NT2/D1 (cell line): ENCODE measurements around the gene KCNQ1.

Experiments
- DNase-seq: peaks from one replicate; pipeline ENCODE4 v3.0.0-alpha.2; 2011; ENCODE audit warnings: low read depth, low spot score
- H3K27me3 ChIP-seq: 2 replicates; pipeline ENCODE4 v1.6.0; 2011; ENCODE audit warnings: mild to moderate bottlenecking; ENCODE audit not compliant: insufficient read length, insufficient read depth
- H3K36me3 ChIP-seq: 2 replicates; pipeline ENCODE4 v1.6.1; 2011; ENCODE audit warnings: mild to moderate bottlenecking, low read length, mixed read lengths; ENCODE audit not compliant: insufficient read depth, insufficient read length
- H3K4me1 ChIP-seq: 2 replicates; pipeline ENCODE4 v1.5.1; 2011; ENCODE audit not compliant: insufficient read depth, insufficient read length
- H3K4me3 ChIP-seq: 2 replicates; pipeline ENCODE4 v1.5.1; 2011; ENCODE audit warnings: low read depth; ENCODE audit not compliant: insufficient read length
- H3K9ac ChIP-seq: 2 replicates; pipeline ENCODE4 v1.6.0; 2011; ENCODE audit warnings: low read depth; ENCODE audit not compliant: insufficient read length
- H3K9me3 ChIP-seq: 2 replicates; pipeline ENCODE4 v1.5.1; 2011; ENCODE audit warnings: mild to moderate bottlenecking, low read length; ENCODE audit not compliant: insufficient read depth
- SUZ12 ChIP-seq: IDR thresholded peaks from 2 replicates; pipeline ENCODE4 v1.6.1; 2011; ENCODE audit not compliant: insufficient read length, insufficient read depth; ENCODE audit errors: extremely low read depth
- YY1 ChIP-seq: IDR thresholded peaks from 2 replicates; pipeline ENCODE4 v1.6.1; 2011; ENCODE audit not compliant: insufficient read length, insufficient read depth
- ZNF274 ChIP-seq: IDR thresholded peaks from 2 replicates; pipeline ENCODE4 v1.6.1; 2011; ENCODE audit warnings: mild to moderate bottlenecking, low read depth, low read length

The KCNQ1 gene

DNA sequence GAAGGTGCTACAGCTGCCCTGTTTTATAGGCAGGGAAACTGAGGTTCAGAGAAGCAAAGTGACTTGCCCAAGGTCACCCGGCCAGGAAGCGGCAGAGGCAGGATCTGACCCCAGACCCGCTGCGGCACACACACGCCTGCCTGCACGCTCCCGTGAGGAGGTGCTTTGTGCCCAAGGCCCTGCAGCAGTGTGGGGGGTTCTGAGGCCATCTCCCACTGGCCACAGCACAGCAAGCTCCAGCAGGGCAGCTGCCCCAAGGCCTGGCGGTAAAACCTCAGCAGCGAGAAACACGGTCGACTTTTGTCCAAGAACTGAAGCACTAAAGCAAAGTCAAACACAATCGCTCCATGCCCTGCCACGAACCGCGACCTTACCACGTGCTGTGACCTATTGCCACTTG lies 398.1 kb downstream of the KCNQ1 start:
- no peak for DNase-seq
- H3K9me3 ChIP-seq, result no peaks in the 10 kb centered on the region
- no peak for TF ChIP-seq SUZ12
- TF ChIP-seq YY1, result no peak
- no peak for TF ChIP-seq ZNF274
- peaks cover 27% of the 10 kb centered on the region for H3K4me1 ChIP-seq
- H3K9ac ChIP-seq, result no peak overlapping the region
- H3K27me3 ChIP-seq, result peaks cover 11% of the 10 kb centered on the region
- H3K36me3 ChIP-seq, result no peaks in the 10 kb centered on the region
- no peak overlapping the region for H3K4me3 ChIP-seq

DNA sequence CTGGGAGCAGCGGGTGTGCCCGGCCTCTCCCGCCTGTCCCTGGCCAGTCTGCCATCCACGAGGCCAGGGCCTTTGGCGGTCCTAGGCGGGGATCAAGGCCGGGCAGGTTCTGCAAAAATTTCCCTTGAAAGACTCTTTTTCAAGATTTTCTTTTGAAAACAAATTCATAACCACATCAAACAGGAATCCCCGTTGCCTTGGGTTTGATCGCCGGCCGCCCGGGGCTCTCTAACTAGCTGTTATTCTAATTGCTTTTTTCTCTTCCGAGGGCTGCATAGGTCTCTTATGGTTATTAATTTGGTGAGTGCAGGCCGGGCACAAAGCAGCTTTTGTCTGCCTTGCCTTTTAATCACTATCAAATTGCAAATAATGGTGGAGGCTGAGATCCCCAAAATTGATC lies 398.7 kb downstream of the KCNQ1 start:
- Histone ChIP-seq H3K9ac (no peak overlapping the region), H3K27me3 (peaks cover 11% of the 10 kb centered on the region), H3K36me3 (no peaks in the 10 kb centered on the region), H3K9me3 (no peaks in the 10 kb centered on the region), H3K4me3 (no peak overlapping the region), H3K4me1 (peaks cover 24% of the 10 kb centered on the region)
- no peak for DNase-seq
- TF ChIP-seq YY1 (no peak), ZNF274 (no peak)

DNA sequence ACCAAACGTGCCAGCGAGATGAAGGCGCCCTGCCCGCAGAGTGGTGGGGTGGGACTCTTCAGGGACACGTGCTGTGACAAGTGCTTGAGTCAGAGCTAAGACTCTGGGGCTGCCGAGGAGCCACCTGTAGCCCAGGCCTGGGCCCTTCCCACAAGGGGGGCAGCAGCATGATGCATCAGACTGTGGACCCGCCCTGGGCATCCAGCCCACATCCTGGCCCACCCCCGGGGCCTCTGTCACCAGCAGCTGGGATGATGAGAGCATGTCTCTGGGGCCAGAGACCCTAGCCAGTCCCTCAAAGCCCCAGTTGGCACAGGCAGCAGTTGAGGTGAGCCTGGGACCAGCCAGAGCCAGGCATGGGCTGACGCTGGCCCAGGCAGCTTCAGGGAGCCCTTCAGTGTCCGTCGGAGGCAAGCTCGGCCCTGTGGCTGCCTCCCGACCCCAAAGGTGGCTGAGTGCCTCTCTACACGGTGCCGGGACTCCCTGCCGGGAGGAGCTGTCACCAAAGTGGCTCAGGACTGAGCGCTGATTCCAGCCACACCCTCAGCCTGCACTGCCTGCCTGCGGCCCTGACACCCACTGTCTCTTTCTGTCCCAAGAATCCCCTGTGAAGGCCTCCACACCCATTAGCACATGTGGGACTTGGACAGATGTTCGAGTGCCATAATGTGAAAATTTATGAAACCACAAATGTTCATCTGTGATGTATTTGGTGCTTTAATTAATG lies 399.5 kb downstream of the KCNQ1 start:
- no peak overlapping the region for H3K4me3 ChIP-seq
- H3K9me3 ChIP-seq, result no peaks in the 10 kb centered on the region
- H3K9ac ChIP-seq, result peak overlapping the region; percentile 53
- DNase-seq, result no peak
- H3K36me3 ChIP-seq, result no peaks in the 10 kb centered on the region
- H3K4me1 ChIP-seq, result peaks cover 24% of the 10 kb centered on the region
- TF ChIP-seq YY1 (no peak), ZNF274 (no peak), SUZ12 (no peak)
- peaks cover 16% of the 10 kb centered on the region for H3K27me3 ChIP-seq

DNA sequence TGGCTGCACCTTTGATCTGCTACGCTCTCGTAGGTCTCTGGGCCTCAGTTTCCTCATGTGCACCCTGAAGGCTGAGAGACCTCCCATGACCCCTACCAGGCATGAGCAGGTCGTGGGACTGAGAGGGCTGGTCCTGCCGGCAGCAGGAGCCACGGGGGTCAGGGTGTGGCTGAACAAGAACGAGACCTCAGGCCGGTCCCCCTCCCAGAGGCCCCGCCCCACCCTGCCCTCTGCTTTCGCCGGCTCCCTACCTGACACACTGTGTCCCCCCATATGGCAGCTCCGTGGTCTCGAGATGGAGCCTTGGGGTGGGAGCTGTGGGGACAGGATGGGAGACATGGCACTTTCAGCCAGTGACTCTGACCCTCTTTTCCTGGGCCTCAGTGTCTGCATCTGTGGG lies 400.2 kb downstream of the KCNQ1 start:
- no peak for TF ChIP-seq YY1
- TF ChIP-seq SUZ12, result no peak
- no peak for TF ChIP-seq ZNF274
- H3K9me3 ChIP-seq, result no peaks in the 10 kb centered on the region
- H3K36me3 ChIP-seq, result no peaks in the 10 kb centered on the region
- H3K27me3 ChIP-seq, result peaks cover 16% of the 10 kb centered on the region
- H3K4me1 ChIP-seq, result peaks cover 19% of the 10 kb centered on the region
- no peak for DNase-seq
- H3K4me3 ChIP-seq, result no peak overlapping the region
- no peak overlapping the region for H3K9ac ChIP-seq

DNA sequence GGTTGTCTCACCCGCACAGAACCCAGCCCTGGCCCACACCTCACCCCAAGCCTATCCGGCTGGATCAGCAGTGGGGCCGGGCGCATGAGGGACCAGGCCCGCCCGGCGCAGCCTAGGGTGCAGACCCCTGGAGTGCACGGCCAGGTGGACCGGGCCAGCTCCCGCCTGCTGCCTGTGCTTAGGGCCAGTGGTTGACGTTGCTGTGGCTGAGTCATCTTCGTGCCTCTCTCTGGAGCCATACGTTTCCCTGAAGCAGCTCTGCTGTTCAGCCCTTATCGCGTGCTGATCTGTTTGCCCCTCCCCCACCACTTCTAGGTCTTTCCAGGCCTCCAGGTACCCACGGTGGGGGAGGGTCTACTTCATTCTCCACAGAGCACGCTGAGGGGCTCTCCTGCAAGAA lies 401.2 kb downstream of the KCNQ1 start:
- no peak for DNase-seq
- Histone ChIP-seq H3K27me3 (peaks cover 16% of the 10 kb centered on the region), H3K4me3 (no peak overlapping the region), H3K36me3 (no peaks in the 10 kb centered on the region), H3K9ac (peak overlapping the region; percentile 36), H3K9me3 (no peaks in the 10 kb centered on the region), H3K4me1 (peaks cover 21% of the 10 kb centered on the region)
- no peak for TF ChIP-seq YY1
- TF ChIP-seq SUZ12, result no peak
- no peak for TF ChIP-seq ZNF274

GRCh38 chr11:2846470-2846869 lies 401.7 kb downstream of the KCNQ1 start:
- DNase-seq, result no peak
- no peak overlapping the region for H3K4me3 ChIP-seq
- no peaks in the 10 kb centered on the region for H3K36me3 ChIP-seq
- TF ChIP-seq YY1 (no peak), SUZ12 (no peak), ZNF274 (no peak)
- H3K9ac ChIP-seq, result peak overlapping the region; percentile 45
- H3K27me3 ChIP-seq, result peaks cover 16% of the 10 kb centered on the region
- H3K4me1 ChIP-seq, result peaks cover 19% of the 10 kb centered on the region
- H3K9me3 ChIP-seq, result no peaks in the 10 kb centered on the region

DNA sequence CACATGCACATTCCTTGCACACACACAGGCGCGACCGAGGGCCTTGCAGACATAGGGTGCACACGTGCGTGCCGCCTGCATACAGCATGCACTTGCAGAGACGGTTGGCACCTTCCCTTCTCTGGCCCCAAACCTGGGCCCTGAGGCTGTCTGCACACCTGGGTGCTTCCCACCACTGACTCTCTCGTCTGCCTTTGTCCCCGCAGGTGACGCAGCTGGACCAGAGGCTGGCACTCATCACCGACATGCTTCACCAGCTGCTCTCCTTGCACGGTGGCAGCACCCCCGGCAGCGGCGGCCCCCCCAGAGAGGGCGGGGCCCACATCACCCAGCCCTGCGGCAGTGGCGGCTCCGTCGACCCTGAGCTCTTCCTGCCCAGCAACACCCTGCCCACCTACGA lies 402.8 kb downstream of the KCNQ1 start:
- TF ChIP-seq ZNF274 (no peak), SUZ12 (no peak), YY1 (no peak)
- H3K4me1 ChIP-seq, result peaks cover 21% of the 10 kb centered on the region
- H3K36me3 ChIP-seq, result no peaks in the 10 kb centered on the region
- no peak overlapping the region for H3K4me3 ChIP-seq
- H3K27me3 ChIP-seq, result peaks cover 11% of the 10 kb centered on the region
- H3K9ac ChIP-seq, result no peak overlapping the region
- no peaks in the 10 kb centered on the region for H3K9me3 ChIP-seq
- DNase-seq, result no peak
